ENCODE data around the gene TMEM62.

TMEM62 gene

GRCh38 chr15:43099105-43099845 is 34.1 kb upstream of the TMEM62 start:
- H3K36me3 ChIP-seq (ENCODE audit: control insufficient read depth, low read length): peaks cover 72% of the 10 kb centered on the region
- H3K9me2 ChIP-seq (replicated peaks; ENCODE audit: control insufficient read depth, low read length): no peaks in the 10 kb centered on the region
- peaks cover 10% of the 10 kb centered on the region for H3K4me1 ChIP-seq (ENCODE audit: control insufficient read depth, low read length)
- H3K4me3 ChIP-seq (ENCODE audit: low read length): no peak overlapping the region
- no peak overlapping the region for H3K27ac ChIP-seq (ENCODE audit: low read depth, low read length)
- peaks cover 95% of the 10 kb centered on the region for H3K79me2 ChIP-seq (ENCODE audit: control insufficient read depth, low read length)
- H3K27me3 ChIP-seq (ENCODE audit: control insufficient read depth, low read length): no peaks in the 10 kb centered on the region
- no peak overlapping the region for H3K4me2 ChIP-seq (ENCODE audit: low read length)
- no peaks in the 10 kb centered on the region for H3F3A ChIP-seq (ENCODE audit: control insufficient read depth, insufficient read depth)
- TF ChIP-seq CTCF (IDR thresholded peaks at IDR 0.05; ENCODE audit: low read depth, low read length, poor library complexity, severe bottlenecking) (no peak), EZH2phosphoT487 (IDR thresholded peaks at IDR 0.05; ENCODE audit: borderline replicate concordance, low read length) (no peak)
- H3K9me3 ChIP-seq (ENCODE audit: control insufficient read depth, insufficient read depth, low read length): no peaks in the 10 kb centered on the region
- H4K20me1 ChIP-seq (ENCODE audit: control insufficient read depth, insufficient read depth, low read depth, low read length): peaks cover 5% of the 10 kb centered on the region

GRCh38 chr15:43100971-43101370 is 32.4 kb upstream of the TMEM62 start:
- Histone ChIP-seq H3K4me1 (ENCODE audit: control insufficient read depth, low read length) (peaks cover 14% of the 10 kb centered on the region), H3K4me2 (ENCODE audit: low read length) (no peak overlapping the region), H3F3A (ENCODE audit: control insufficient read depth, insufficient read depth) (no peaks in the 10 kb centered on the region), H3K79me2 (ENCODE audit: control insufficient read depth, low read length) (peaks cover 96% of the 10 kb centered on the region), H3K4me3 (ENCODE audit: low read length) (no peak overlapping the region), H3K9me2 (replicated peaks; ENCODE audit: control insufficient read depth, low read length) (no peaks in the 10 kb centered on the region), H3K36me3 (ENCODE audit: control insufficient read depth, low read length) (peaks cover 72% of the 10 kb centered on the region), H3K27ac (ENCODE audit: low read depth, low read length) (no peak overlapping the region), H3K27me3 (ENCODE audit: control insufficient read depth, low read length) (no peaks in the 10 kb centered on the region), H3K9me3 (ENCODE audit: control insufficient read depth, insufficient read depth, low read length) (no peaks in the 10 kb centered on the region), H4K20me1 (ENCODE audit: control insufficient read depth, insufficient read depth, low read depth, low read length) (peaks cover 5% of the 10 kb centered on the region)
- no peak for TF ChIP-seq EZH2phosphoT487 (IDR thresholded peaks at IDR 0.05; ENCODE audit: borderline replicate concordance, low read length)
- TF ChIP-seq CTCF (IDR thresholded peaks at IDR 0.05; ENCODE audit: low read depth, low read length, poor library complexity, severe bottlenecking): no peak

- Histone ChIP-seq H3K4me3 (ENCODE audit: low read length) (no peak overlapping the region), H3K36me3 (ENCODE audit: control insufficient read depth, low read length) (peaks cover 67% of the 10 kb centered on the region), H3K27me3 (ENCODE audit: control insufficient read depth, low read length) (no peaks in the 10 kb centered on the region), H3K9me2 (replicated peaks; ENCODE audit: control insufficient read depth, low read length) (no peaks in the 10 kb centered on the region), H4K20me1 (ENCODE audit: control insufficient read depth, insufficient read depth, low read depth, low read length) (peaks cover 5% of the 10 kb centered on the region), H3K79me2 (ENCODE audit: control insufficient read depth, low read length) (peaks cover 89% of the 10 kb centered on the region), H3K4me2 (ENCODE audit: low read length) (no peak overlapping the region), H3F3A (ENCODE audit: control insufficient read depth, insufficient read depth) (no peaks in the 10 kb centered on the region), H3K4me1 (ENCODE audit: control insufficient read depth, low read length) (peaks cover 19% of the 10 kb centered on the region), H3K27ac (ENCODE audit: low read depth, low read length) (no peak overlapping the region), H3K9me3 (ENCODE audit: control insufficient read depth, insufficient read depth, low read length) (no peaks in the 10 kb centered on the region)
- TF ChIP-seq CTCF (IDR thresholded peaks at IDR 0.05; ENCODE audit: low read depth, low read length, poor library complexity, severe bottlenecking) (no peak), EZH2phosphoT487 (IDR thresholded peaks at IDR 0.05; ENCODE audit: borderline replicate concordance, low read length) (no peak)
Measured at GRCh38 chr15:43102187-43102586, 31.2 kb upstream of the TMEM62 start.
